Fibroblast of the aortic adventitia (primary cell): ENCODE results near the gene NRIP3. TPM values are rescaled to one million over a fixed set of nuclear protein-coding genes. Genes with fewer than 3 reads are reported as not detected.
"Not testable (repeated sequence)": the region's sequence is repeated elsewhere in the genome, so short reads cannot be mapped to it uniquely, and the experiment has no call there.

Source experiments
- DNase-seq: peaks from one replicate; pipeline ENCODE4 v3.0.0-alpha.2; 2010; ENCODE audit warnings: low read depth
- H3K4me3 ChIP-seq: 2 replicates; pipeline ENCODE4 v1.5.1; 2011; ENCODE audit warnings: low read depth, mild to moderate bottlenecking, control low read depth, low read length, moderate library complexity
- CTCF ChIP-seq: IDR thresholded peaks from 2 replicates; pipeline ENCODE4 v1.5.1; 2011; ENCODE audit warnings: mild to moderate bottlenecking, low read length, control low read depth, inconsistent platforms; ENCODE audit not compliant: insufficient read depth
- total RNA-seq: library from RNA; depleted of rRNA; stranded (reverse); fragments of >200 nt; gene quantifications from 2 replicates; pipeline ENCODE4 v1.2.3, GENCODE V29; 2012; ENCODE audit warnings: low replicate concordance

Gene NRIP3
- total RNA-seq, 1 donor = 21.3 TPM

GRCh38 chr11:8998017-8998416 is 5.8 kb downstream of the NRIP3 start:
- no peak for TF ChIP-seq CTCF
- no peak for DNase-seq
- no peak overlapping the region for H3K4me3 ChIP-seq

- H3K4me3 ChIP-seq = no peak overlapping the region
- DNase-seq = no peak
These were observed 6.3 kb downstream of the NRIP3 start for GRCh38 chr11:8997451-8997850.

GRCh38 chr11:8989453-8989852 is 14.3 kb downstream of the NRIP3 start:
- no peak for TF ChIP-seq CTCF
- no peak overlapping the region for H3K4me3 ChIP-seq

More at GRCh38 chr11:8997451-8997850, 6.3 kb downstream of the NRIP3 start:
- TF ChIP-seq CTCF = no peak

GRCh38 chr11:8988329-8989234 is 15.2 kb downstream of the NRIP3 start:
- peak; percentile 46 for DNase-seq
- H3K4me3 ChIP-seq = no peak overlapping the region
- TF ChIP-seq CTCF = no peak

More at GRCh38 chr11:8989453-8989852, 14.3 kb downstream of the NRIP3 start:
- DNase-seq = peak; percentile 86

GRCh38 chr11:8987446-8987845 is 16.4 kb downstream of the NRIP3 start:
- no peak overlapping the region for H3K4me3 ChIP-seq
- DNase-seq = no peak
- no peak for TF ChIP-seq CTCF

- DNase-seq, H3K4me3 ChIP-seq: not testable (repeated sequence)
These were observed 17.0 kb downstream of the NRIP3 start for GRCh38 chr11:8986772-8987171.

GRCh38 chr11:8985462-8985861 is 18.3 kb downstream of the NRIP3 start:
- no peak for DNase-seq
- TF ChIP-seq CTCF = no peak
- no peak overlapping the region for H3K4me3 ChIP-seq
